Measurements from ENCODE around the gene CDC42BPB.

DNA sequence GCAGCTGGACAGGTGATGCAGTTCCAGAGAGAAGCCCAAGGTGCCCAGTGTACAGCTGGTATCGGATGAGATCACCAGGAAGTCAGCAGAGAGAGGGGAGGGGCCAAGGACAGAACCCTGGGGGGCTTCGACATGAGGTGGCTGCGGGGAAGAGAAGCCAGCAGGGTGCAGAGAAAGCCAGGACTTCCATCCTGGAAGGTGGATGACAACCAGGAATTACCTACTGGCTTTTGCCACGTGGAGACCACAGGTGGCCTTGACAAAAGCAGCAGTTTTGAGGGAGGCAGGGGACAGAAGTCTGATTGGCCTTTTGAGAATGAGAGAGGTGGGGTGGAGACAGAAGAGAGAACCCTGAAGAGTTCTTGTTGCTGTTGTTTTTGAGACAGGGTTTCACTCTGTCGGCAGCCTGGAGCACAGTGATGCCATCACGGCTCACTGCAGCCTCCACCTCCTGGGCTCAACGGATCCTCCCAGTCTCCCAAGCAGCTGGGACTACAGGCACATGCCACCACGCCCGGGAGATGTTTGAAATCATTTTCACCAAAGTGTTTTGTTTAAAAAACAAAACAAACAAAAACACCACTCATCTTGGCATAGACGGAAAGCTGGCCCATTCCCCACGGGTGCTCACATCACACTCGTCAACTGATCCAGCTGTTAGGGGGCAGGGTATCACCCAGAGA, 35.2 kb downstream of the CDC42BPB start:
- TF ChIP-seq, protein P1, sequence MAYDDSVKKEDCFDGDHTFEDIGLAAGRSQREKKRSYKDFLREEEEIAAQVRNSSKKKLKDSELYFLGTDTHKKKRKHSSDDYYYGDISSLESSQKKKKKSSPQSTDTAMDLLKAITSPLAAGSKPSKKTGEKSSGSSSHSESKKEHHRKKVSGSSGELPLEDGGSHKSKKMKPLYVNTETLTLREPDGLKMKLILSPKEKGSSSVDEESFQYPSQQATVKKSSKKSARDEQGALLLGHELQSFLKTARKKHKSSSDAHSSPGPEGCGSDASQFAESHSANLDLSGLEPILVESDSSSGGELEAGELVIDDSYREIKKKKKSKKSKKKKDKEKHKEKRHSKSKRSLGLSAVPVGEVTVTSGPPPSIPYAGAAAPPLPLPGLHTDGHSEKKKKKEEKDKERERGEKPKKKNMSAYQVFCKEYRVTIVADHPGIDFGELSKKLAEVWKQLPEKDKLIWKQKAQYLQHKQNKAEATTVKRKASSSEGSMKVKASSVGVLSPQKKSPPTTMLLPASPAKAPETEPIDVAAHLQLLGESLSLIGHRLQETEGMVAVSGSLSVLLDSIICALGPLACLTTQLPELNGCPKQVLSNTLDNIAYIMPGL (CRISPR knock-in tag; IDR thresholded peaks at IDR 0.05), result no peak
- TF ChIP-seq, protein P2, sequence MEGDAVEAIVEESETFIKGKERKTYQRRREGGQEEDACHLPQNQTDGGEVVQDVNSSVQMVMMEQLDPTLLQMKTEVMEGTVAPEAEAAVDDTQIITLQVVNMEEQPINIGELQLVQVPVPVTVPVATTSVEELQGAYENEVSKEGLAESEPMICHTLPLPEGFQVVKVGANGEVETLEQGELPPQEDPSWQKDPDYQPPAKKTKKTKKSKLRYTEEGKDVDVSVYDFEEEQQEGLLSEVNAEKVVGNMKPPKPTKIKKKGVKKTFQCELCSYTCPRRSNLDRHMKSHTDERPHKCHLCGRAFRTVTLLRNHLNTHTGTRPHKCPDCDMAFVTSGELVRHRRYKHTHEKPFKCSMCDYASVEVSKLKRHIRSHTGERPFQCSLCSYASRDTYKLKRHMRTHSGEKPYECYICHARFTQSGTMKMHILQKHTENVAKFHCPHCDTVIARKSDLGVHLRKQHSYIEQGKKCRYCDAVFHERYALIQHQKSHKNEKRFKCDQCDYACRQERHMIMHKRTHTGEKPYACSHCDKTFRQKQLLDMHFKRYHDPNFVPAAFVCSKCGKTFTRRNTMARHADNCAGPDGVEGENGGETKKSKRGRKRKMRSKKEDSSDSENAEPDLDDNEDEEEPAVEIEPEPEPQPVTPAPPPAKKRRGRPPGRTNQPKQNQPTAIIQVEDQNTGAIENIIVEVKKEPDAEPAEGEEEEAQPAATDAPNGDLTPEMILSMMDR (IDR thresholded peaks at IDR 0.05), result no peak
- TF ChIP-seq, protein P3, sequence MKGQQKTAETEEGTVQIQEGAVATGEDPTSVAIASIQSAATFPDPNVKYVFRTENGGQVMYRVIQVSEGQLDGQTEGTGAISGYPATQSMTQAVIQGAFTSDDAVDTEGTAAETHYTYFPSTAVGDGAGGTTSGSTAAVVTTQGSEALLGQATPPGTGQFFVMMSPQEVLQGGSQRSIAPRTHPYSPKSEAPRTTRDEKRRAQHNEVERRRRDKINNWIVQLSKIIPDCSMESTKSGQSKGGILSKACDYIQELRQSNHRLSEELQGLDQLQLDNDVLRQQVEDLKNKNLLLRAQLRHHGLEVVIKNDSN (CRISPR knock-in tag; IDR thresholded peaks at IDR 0.05), result no peak
- TF ChIP-seq ZBTB21 (CRISPR knock-in tag; IDR thresholded peaks at IDR 0.05; ENCODE audit: borderline replicate concordance), result no peak

Measured in WTC11 (cell line).